ENCODE results near the gene CTPS2. TPM values are rescaled to one million over a fixed set of nuclear protein-coding genes. Genes with fewer than 3 reads are reported as not detected.
"Not testable (repeated sequence)": the region's sequence is repeated elsewhere in the genome, so short reads cannot be mapped to it uniquely, and the experiment has no call there.

The CTPS2 gene
- total RNA-seq, 2 experiments from 2014 or later: 4.6 to 4.7 TPM

DNA sequence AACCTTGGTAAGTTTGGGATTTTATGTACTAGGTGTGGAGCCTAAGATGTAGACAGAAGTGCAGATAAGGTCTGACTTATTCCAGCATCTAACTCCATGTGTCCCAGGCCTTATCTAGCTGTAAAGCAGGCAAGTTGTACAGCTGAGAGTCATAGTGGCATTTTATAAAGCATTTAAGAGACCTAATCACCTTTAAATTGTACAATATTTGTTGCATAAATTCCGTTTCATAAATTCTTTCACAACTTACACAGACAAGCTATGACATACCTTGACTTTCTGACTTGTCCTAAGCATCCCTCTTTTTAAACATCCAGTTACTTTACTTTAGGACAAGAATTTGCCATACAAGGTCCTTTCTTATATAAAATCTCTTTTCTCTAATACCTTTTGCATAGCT lies 18.0 kb upstream of the CTPS2 start:
- Mint-ChIP-seq H3K4me1 (ENCODE audit: low read depth) (peaks cover 6% of the 10 kb centered on the region), H3K27me3 (ENCODE audit: low read depth) (no peaks in the 10 kb centered on the region), H3K36me3 (ENCODE audit: low read depth) (peaks cover 13% of the 10 kb centered on the region), H3K4me3 (no peak overlapping the region), H3K27ac (no peak overlapping the region), H3K9me3 (ENCODE audit: insufficient read depth) (no peaks in the 10 kb centered on the region)
- DNase-seq (no peak), ATAC-seq (no peak)
- ChIA-PET POLR2A (interaction anchor here (1.4 kb wide), 1 partner anchor 11 kb away, joined by 5 read pairs; the partner anchor contains the start of gene SYAP1), CTCF (interaction anchor here (1.3 kb wide), 1 partner anchor 10 kb away, joined by 4 read pairs; the partner anchor contains the start of gene SYAP1)

DNA sequence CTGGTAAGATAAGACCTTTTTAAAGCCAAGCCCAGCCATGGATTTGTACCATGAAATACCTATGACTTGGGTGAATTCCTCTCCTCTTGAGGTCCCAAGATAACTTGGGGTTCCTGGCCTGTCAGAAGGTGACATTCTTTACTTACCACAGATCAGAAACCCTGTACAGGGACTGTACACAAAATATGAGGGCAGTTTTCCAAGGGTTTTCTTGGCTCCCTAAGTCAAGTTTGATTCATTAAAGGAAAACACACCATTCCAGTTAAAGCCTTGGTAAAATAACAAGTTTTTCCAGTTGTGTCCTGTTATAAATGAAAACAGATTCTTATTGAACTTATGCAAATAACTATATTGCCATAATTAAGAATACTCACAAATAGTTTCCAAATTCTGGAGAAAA lies 15.2 kb upstream of the CTPS2 start:
- POLR2A ChIA-PET: no interaction called here
- ATAC-seq (no peak), DNase-seq (no peak)
- H3K27ac Mint-ChIP-seq: no peak overlapping the region
- peaks cover 12% of the 10 kb centered on the region for H3K36me3 Mint-ChIP-seq (ENCODE audit: low read depth)
- H3K4me1 Mint-ChIP-seq (ENCODE audit: low read depth): peaks cover 1% of the 10 kb centered on the region
- CTCF ChIA-PET: no interaction called here
- no peaks in the 10 kb centered on the region for H3K27me3 Mint-ChIP-seq (ENCODE audit: low read depth)
- no peak overlapping the region for H3K4me3 Mint-ChIP-seq
- H3K9me3 Mint-ChIP-seq (ENCODE audit: insufficient read depth): no peaks in the 10 kb centered on the region

DNA sequence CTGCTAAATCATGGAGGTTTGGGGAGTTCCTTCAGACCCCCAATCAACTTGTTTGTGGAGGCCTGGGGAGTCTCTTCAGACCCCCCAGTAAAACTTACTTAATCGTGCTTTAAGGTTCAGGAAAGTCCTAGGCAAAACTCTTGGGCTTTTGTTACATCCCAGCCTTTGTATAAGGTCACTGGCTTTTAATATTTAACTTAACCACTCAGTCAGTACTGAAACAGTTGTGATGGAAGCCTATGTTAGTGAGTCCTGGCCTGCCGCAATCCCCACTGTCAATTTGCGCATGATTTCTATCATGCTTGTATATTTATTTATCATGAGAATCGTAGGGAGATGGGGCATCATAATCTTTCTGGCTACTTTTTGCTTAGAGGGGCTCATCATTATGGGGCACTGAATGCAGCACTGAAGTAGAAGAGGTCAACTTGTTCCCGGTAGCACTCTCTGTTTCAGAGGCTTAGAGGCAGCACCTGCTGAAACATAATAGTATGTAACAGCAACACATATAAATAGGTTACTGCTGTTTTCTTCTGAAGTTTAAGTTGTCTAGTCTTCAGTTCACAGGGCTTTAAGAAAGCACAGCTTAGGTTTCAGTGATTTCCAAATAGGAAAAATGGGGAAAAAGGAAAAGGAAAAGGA lies 14.0 kb upstream of the CTPS2 start:
- H3K4me1 Mint-ChIP-seq (ENCODE audit: low read depth); CTCF ChIA-PET; H3K27me3 Mint-ChIP-seq (ENCODE audit: low read depth); DNase-seq; H3K9me3 Mint-ChIP-seq (ENCODE audit: insufficient read depth); ATAC-seq; H3K27ac Mint-ChIP-seq; H3K4me3 Mint-ChIP-seq; POLR2A ChIA-PET: not testable (repeated sequence)
- peaks cover 15% of the 10 kb centered on the region for H3K36me3 Mint-ChIP-seq (ENCODE audit: low read depth)

DNA sequence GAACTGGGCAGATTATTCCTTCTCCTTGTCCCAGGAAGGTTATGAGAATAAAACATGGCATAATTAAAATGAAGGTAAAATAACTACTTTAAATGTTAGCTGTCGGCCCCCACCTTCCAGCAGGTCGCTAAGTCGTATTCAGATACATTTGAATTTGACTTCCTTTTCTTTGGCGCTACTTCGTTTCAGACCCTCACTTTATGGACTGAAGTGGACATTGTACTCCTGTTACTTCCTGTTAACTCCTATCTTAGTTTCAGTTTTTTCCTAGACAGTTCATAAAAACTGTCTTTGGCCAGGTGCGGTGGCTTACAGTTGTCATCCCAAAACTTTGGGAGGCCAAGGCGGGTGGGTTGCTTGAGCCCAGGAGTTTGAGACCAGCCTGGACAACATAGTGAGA lies 12.6 kb upstream of the CTPS2 start:
- ATAC-seq (no peak), DNase-seq (no peak)
- no peak overlapping the region for H3K4me3 Mint-ChIP-seq
- H3K9me3 Mint-ChIP-seq (ENCODE audit: insufficient read depth): no peaks in the 10 kb centered on the region
- no peak overlapping the region for H3K27ac Mint-ChIP-seq
- H3K4me1 Mint-ChIP-seq (ENCODE audit: low read depth): peaks cover 14% of the 10 kb centered on the region
- peaks cover 15% of the 10 kb centered on the region for H3K36me3 Mint-ChIP-seq (ENCODE audit: low read depth)
- ChIA-PET CTCF (interaction anchor here (1.4 kb wide), 1 partner anchor 158 kb away, joined by 3 read pairs; no protein-coding TSS in a partner anchor), POLR2A (no interaction called here)
- H3K27me3 Mint-ChIP-seq (ENCODE audit: low read depth): no peaks in the 10 kb centered on the region

DNA sequence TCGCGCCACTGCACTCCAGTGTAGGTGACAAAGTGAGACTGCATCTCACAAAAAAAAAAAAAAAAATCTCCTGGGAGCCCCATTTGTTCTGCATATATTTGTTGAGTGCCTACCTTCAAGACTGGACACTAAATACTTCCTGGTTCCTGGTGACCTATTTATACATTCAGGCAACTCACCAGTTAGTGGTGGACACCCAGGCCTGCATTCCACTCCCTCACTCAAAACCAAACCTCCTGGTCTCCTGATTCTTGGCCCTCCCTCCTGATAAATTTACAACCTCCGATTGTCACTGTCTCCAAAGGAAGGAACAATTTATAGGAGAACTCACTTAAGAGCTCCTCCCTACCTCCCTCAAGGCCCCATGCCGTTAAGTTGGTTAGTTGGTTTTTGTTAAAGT lies 10.0 kb upstream of the CTPS2 start:
- no peaks in the 10 kb centered on the region for H3K27me3 Mint-ChIP-seq (ENCODE audit: low read depth)
- peaks cover 17% of the 10 kb centered on the region for H3K36me3 Mint-ChIP-seq (ENCODE audit: low read depth)
- no peak overlapping the region for H3K4me3 Mint-ChIP-seq
- POLR2A ChIA-PET: no interaction called here
- H3K4me1 Mint-ChIP-seq (ENCODE audit: low read depth): peaks cover 21% of the 10 kb centered on the region
- DNase-seq: no peak
- no peak overlapping the region for H3K27ac Mint-ChIP-seq
- H3K9me3 Mint-ChIP-seq (ENCODE audit: insufficient read depth): no peaks in the 10 kb centered on the region
- ATAC-seq: no peak
- CTCF ChIA-PET: no interaction called here

DNA sequence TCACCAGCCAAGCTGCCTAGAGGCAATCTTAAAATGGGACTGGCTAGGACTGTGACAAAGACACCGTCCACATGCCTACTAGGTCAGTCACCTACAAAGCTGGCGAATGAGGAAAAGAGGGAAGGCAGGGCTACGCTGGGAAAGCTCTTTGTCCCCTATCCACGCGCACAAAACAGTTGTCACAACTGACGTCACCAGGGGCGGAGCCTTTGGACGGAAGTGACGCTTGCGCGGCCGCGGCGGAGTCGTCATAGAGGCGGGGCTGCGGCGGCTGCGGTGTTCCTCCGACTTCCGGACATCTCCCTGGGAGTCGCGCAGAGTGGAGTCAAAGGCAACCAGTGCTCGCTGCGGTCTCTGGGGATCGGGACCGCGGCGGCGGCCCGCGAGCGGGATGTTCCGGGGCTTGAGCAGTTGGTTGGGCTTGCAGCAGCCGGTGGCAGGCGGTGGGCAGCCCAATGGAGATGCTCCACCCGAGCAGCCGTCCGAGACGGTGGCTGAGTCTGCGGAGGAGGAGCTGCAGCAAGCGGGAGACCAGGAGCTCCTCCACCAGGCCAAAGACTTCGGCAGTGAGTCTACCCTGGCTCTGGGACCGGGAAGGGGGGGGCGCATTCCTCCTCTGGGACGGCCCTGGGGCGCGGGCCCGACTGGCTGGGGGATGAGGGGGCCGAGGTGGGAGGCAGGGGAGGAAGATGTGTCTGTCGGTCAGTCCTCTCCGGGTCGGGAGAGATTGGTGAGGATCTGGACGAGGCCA lies 7.0 kb upstream of the CTPS2 start, which contains the start of gene SYAP1:
Gene SYAP1, plus strand, starts transcription at position 279 of the 751 bp plus-strand sequence. Its CDS starts 113 bp downstream, at position 392.
- peak within 1 kb of the TSS; percentile 90 for H3K4me3 Mint-ChIP-seq
- H3K27me3 Mint-ChIP-seq (ENCODE audit: low read depth): no peaks in the 10 kb centered on the region
- ATAC-seq (peak; percentile 93), DNase-seq (peak; percentile 93)
- H3K9me3 Mint-ChIP-seq (ENCODE audit: insufficient read depth): no peaks in the 10 kb centered on the region
- POLR2A ChIA-PET: interaction anchor here (1.0 to 1.5 kb wide), 4 partner anchors 8 to 982 kb away, joined by 3 to 7 read pairs (median 5); partner anchors contain the start of gene CA5B
- CTCF ChIA-PET: interaction anchor here (1.7 kb wide), 1 partner anchor 11 kb away, joined by 4 read pairs; no protein-coding TSS in a partner anchor
- H3K36me3 Mint-ChIP-seq (ENCODE audit: low read depth): peaks cover 6% of the 10 kb centered on the region
- peak within 1 kb of the TSS; percentile 94 for H3K27ac Mint-ChIP-seq
- H3K4me1 Mint-ChIP-seq (ENCODE audit: low read depth): peaks cover 21% of the 10 kb centered on the region

DNA sequence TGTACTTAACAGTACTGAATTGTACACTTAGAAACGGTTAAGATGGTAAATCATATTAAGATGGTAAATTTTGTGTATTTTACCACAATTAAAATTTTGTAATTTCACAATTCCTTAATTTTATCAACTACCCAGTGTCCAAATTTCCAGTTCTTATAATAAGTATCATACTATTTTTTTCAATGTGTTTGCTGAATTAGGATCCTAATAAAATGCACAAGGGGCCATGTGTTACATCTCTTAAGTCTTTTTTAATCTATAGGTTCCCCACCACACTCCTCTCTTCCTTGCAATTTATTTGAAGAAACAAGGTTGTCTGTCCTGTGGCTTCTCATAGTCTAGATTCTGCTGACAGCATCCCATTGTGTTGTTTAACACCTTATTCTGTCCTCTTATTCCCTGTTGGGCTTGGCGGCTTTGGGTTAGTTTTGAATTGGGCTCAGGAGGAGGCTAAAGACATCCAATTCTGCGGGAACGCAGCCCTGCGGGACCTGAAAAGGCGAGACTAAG lies 6.4 kb upstream of the CTPS2 start:
- Mint-ChIP-seq H3K9me3 (ENCODE audit: insufficient read depth) (no peaks in the 10 kb centered on the region), H3K27ac (peak overlapping the region; percentile 94), H3K4me1 (ENCODE audit: low read depth) (peaks cover 21% of the 10 kb centered on the region), H3K27me3 (ENCODE audit: low read depth) (no peaks in the 10 kb centered on the region), H3K4me3 (peak overlapping the region; percentile 90), H3K36me3 (ENCODE audit: low read depth) (peaks cover 6% of the 10 kb centered on the region)
- DNase-seq: no peak
- CTCF ChIA-PET: no interaction called here
- POLR2A ChIA-PET: interaction anchor here (1.0 to 1.5 kb wide), 4 partner anchors 8 to 981 kb away, joined by 3 to 7 read pairs (median 5); partner anchors contain the start of gene CA5B
- ATAC-seq: peak; percentile 6

DNA sequence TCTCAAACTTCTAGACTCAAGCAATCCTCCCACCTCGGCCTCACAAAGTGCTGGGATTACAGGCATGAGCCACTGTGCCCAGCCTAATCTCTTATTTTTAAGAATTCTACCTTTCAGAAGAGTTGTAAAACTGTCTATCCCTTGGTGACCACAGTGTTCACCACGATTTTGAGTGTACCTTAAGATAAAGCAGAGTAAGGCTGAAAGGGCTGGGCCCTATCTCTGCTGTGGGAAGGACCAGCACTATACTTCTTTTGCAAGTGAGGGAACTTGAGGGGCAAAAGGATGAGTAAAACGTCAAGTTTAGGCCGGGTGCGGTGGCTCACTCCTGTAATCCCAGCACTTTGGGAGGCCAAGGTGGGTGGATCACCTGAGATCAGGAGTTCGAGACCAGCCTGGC lies 4.0 kb upstream of the CTPS2 start:
- H3K4me1 Mint-ChIP-seq (ENCODE audit: low read depth): peaks cover 24% of the 10 kb centered on the region
- H3K4me3 Mint-ChIP-seq; H3K27me3 Mint-ChIP-seq (ENCODE audit: low read depth); DNase-seq; H3K36me3 Mint-ChIP-seq (ENCODE audit: low read depth); H3K9me3 Mint-ChIP-seq (ENCODE audit: insufficient read depth); CTCF ChIA-PET; ATAC-seq; POLR2A ChIA-PET; H3K27ac Mint-ChIP-seq: not testable (repeated sequence)

DNA sequence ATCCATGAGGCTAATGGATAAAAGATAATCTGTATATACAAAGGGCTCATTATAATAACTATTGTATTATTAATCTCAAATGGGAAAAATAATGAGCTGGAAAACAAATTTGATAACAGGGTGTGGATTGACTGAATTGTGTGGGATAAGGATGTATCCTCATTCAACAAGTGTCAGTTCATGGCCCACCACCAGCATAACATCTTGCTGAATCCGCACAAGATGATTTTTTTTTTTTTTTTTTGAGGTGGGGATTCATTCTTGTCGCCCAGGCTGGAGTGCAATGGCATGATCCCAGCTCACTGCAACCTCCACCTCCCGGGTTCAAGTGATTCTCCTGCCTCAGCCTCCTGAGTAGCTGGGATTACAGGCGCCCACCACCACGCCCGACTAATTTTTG lies 3.2 kb upstream of the CTPS2 start:
- ATAC-seq; H3K9me3 Mint-ChIP-seq (ENCODE audit: insufficient read depth); H3K27me3 Mint-ChIP-seq (ENCODE audit: low read depth): not testable (repeated sequence)

DNA sequence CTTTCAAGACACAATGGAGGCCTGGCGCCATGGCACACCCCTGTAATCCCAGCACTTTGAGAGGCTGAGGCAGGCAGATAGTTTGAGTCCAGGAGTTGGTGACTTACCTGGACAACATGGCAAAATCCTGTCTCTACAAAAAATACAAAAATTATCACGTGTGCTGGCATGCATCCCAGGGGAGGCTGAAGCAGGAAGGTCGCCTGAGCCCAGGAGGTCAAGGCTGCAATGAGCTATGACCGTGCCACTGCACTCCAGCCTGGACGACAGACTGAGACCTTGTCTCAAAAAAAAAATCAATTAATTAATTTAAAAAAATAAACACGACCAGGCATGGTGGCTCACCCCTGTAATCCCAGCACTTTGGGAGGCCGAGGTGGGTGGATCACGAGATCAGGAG lies 2.0 kb upstream of the CTPS2 start:
- ChIA-PET CTCF (no interaction called here), POLR2A (no interaction called here)
- H3K9me3 Mint-ChIP-seq (ENCODE audit: insufficient read depth): no peaks in the 10 kb centered on the region
- peaks cover 16% of the 10 kb centered on the region for H3K4me1 Mint-ChIP-seq (ENCODE audit: low read depth)
- peaks cover 2% of the 10 kb centered on the region for H3K36me3 Mint-ChIP-seq (ENCODE audit: low read depth)
- DNase-seq (no peak), ATAC-seq (no peak)
- H3K27me3 Mint-ChIP-seq (ENCODE audit: low read depth): no peaks in the 10 kb centered on the region
- peak overlapping the region; percentile 15 for H3K4me3 Mint-ChIP-seq
- H3K27ac Mint-ChIP-seq: no peak overlapping the region

More for the DNA sequence above, 3.2 kb upstream of the CTPS2 start:
- POLR2A ChIA-PET; CTCF ChIA-PET; H3K27ac Mint-ChIP-seq; H3K36me3 Mint-ChIP-seq (ENCODE audit: low read depth); DNase-seq; H3K4me3 Mint-ChIP-seq: not testable (repeated sequence)
- peaks cover 23% of the 10 kb centered on the region for H3K4me1 Mint-ChIP-seq (ENCODE audit: low read depth)

DNA sequence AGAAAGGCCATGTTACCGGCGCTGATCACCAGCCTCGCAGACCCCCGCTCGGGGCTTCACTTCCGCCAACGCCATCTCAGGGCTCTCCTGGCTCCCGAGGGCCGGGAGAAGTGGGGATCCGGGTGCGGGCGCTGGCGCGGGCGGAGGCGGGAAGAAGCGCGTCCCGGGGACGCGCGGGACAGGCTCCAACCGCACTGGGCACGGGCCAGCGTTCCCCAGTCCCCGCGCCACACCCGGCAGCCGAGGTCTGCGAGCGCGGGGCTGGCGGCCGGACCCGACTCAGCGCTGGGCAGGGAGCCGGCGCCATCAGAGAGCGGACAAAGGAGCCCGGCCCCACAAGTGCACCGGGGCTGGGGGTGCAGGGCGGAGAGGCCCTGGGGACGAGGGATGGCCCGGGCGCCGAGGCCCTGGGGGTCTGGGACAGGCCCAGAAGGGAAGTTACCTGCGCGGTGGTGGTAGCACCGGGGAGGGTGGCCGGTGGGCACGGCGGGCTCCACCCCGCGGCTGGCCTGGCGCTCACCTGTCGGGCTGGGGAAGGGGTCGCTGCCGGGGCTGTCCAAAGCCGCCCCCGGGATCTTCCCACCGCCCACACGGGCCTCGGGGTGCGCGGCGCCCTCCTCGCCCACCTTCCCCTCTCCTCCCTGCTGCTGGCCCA lies 449 bp downstream of the CTPS2 start:
- peak; percentile 57 for ATAC-seq
- no peaks in the 10 kb centered on the region for H3K9me3 Mint-ChIP-seq (ENCODE audit: insufficient read depth)
- peak overlapping the region; percentile 82 for H3K4me3 Mint-ChIP-seq
- peak overlapping the region; percentile 81 for H3K27ac Mint-ChIP-seq
- no peak for DNase-seq
- peaks cover 10% of the 10 kb centered on the region for H3K4me1 Mint-ChIP-seq (ENCODE audit: low read depth)
- ChIA-PET POLR2A (interaction anchor here (1.2 kb wide), 1 partner anchor 7 kb away, joined by 7 read pairs; the partner anchor contains the start of gene SYAP1), CTCF (interaction anchor here (1.7 kb wide), 1 partner anchor 15 kb away, joined by 4 read pairs; no protein-coding TSS in a partner anchor)
- H3K27me3 Mint-ChIP-seq (ENCODE audit: low read depth): no peaks in the 10 kb centered on the region
- no peaks in the 10 kb centered on the region for H3K36me3 Mint-ChIP-seq (ENCODE audit: low read depth)
